HepG2 (cell line): Measurements from ENCODE around the gene FURIN. TPM values are rescaled to one million over a fixed set of nuclear protein-coding genes. Genes with fewer than 3 reads are reported as not detected.

Experiments used
- CAMTA2 ChIP-seq: sonication (generic); formaldehyde crosslinking; IDR thresholded peaks from 2 replicates; pipeline ENCODE4 v1.4.0; 2020; ENCODE audit warnings: mild to moderate bottlenecking, missing genetic modification reagents, borderline replicate concordance
- HCFC1 ChIP-seq: fragments of 150-350 bp; IDR thresholded peaks from 2 replicates; pipeline ENCODE4 v1.6.1; 2014; ENCODE audit warnings: low read depth, low read length
- HNRNPH1 ChIP-seq: fragments of 200-400 bp; formaldehyde crosslinking; optimal IDR thresholded peaks from 2 replicates; pipeline ENCODE3; 2017; ENCODE audit warnings: mild to moderate bottlenecking, low read depth, low read length
- JARID2 ChIP-seq: sonication (generic); formaldehyde crosslinking; IDR thresholded peaks from 2 replicates; pipeline ENCODE4 v1.8.1; 2023; ENCODE audit warnings: missing genetic modification reagents, inconsistent platforms; ENCODE audit not compliant: insufficient replicate concordance
- MBNL3 ChIP-seq: fragments of 250-450 bp; sonication (Bioruptor Pico); conservative IDR thresholded peaks from 2 replicates; pipeline ENCODE4 v1.8.0; 2022; ENCODE audit warnings: mild to moderate bottlenecking, inconsistent platforms
- PITX1 ChIP-seq: sonication (generic); formaldehyde crosslinking; IDR thresholded peaks from 2 replicates; pipeline ENCODE4 v1.5.1; 2020; ENCODE audit warnings: mild to moderate bottlenecking, missing genetic modification reagents
- ZBTB8A ChIP-seq: sonication (generic); formaldehyde crosslinking; IDR thresholded peaks from 2 replicates; pipeline ENCODE4 v1.4.0; 2020; ENCODE audit warnings: mild to moderate bottlenecking, low read depth, missing genetic modification reagents, borderline replicate concordance
- ZNF143 ChIP-seq: sonication (generic); formaldehyde crosslinking; IDR thresholded peaks from 2 replicates; pipeline ENCODE4 v1.4.0; 2020; ENCODE audit warnings: missing genetic modification reagents
- ZNF441 ChIP-seq: sonication (generic); formaldehyde crosslinking; IDR thresholded peaks from 2 replicates; pipeline ENCODE4 v1.7.0; 2021; ENCODE audit warnings: missing genetic modification reagents, borderline replicate concordance
- ZNF484 ChIP-seq: sonication (generic); formaldehyde crosslinking; IDR thresholded peaks from 2 replicates; pipeline ENCODE4 v1.5.1; 2020; ENCODE audit warnings: mild to moderate bottlenecking, low read depth, missing genetic modification reagents, borderline replicate concordance
- ZNF616 ChIP-seq: sonication (generic); formaldehyde crosslinking; IDR thresholded peaks from 2 replicates; pipeline ENCODE4 v1.5.0; 2020; ENCODE audit warnings: low read depth, mild to moderate bottlenecking, missing genetic modification reagents
- ZNF737 ChIP-seq: sonication (generic); formaldehyde crosslinking; IDR thresholded peaks from 2 replicates; pipeline ENCODE4 v1.5.0; 2020; ENCODE audit warnings: missing genetic modification reagents, mild to moderate bottlenecking, borderline replicate concordance
- ZNF83 ChIP-seq: sonication (generic); formaldehyde crosslinking; IDR thresholded peaks from 2 replicates; pipeline ENCODE4 v1.4.0; 2020; ENCODE audit warnings: missing genetic modification reagents, mild to moderate bottlenecking, borderline replicate concordance
- ZNF879 ChIP-seq: sonication (generic); formaldehyde crosslinking; IDR thresholded peaks from 2 replicates; pipeline ENCODE4 v1.8.1; 2023; ENCODE audit warnings: missing genetic modification reagents
- polyA plus RNA-seq, 8 experiments: library from polyadenylated mRNA; depleted of rRNA in 3 of 8; stranded (reverse) in 7 of 8; unstranded in 1 of 8; fragments of >200 nt; fragmentation: Illumina TruSeq in 4 of 8; extraction: Trizol in 4 of 8; gene quantifications; 2 replicates each; pipeline versions ENCODE4 v1.2.1 to v1.2.3, GENCODE V29; 2011 to 2016; ENCODE audit warnings: low read depth in 4 of 8, missing spikeins in 1 of 8, mixed read lengths in 1 of 8; ENCODE audit not compliant: insufficient read depth in 1 of 8
- total RNA-seq, 5 experiments: library from RNA; depleted of rRNA; stranded (reverse); fragments of >200 nt; fragmentation: Illumina TruSeq; extraction: Trizol; gene quantifications; 2 replicates each; pipeline ENCODE4 v1.2.3, GENCODE V29; 2016; ENCODE audit warnings: low read depth in 1 of 5
- TF ChIP-seq, protein P1 (sequence below), 2 experiments: IDR thresholded peaks; 2 replicates each; pipeline ENCODE4 v1.6.1; 2011 to 2012; ENCODE audit warnings: low read length in 2 of 2, borderline replicate concordance in 1 of 2, low read depth in 1 of 2, mild to moderate bottlenecking in 1 of 2, moderate library complexity in 1 of 2
- TF ChIP-seq, protein P2 (sequence below): sonication (generic); formaldehyde crosslinking; IDR thresholded peaks from 2 replicates; pipeline ENCODE4 v1.8.0; 2022; ENCODE audit warnings: mild to moderate bottlenecking, missing genetic modification reagents, moderate library complexity
- TF ChIP-seq, protein P3 (sequence below): sonication (generic); formaldehyde crosslinking; IDR thresholded peaks from 2 replicates; pipeline ENCODE4 v1.4.0; 2020; ENCODE audit warnings: missing genetic modification reagents, borderline replicate concordance
- TF ChIP-seq, protein P4 (sequence below): sonication (generic); formaldehyde crosslinking; IDR thresholded peaks from 2 replicates; pipeline ENCODE4 v1.4.0; 2020; ENCODE audit warnings: missing genetic modification reagents

The FURIN gene
- total and polyA plus RNA-seq, 2 of the 13 experiments (the other 11 are each of a cell fraction or from before 2014, with no cell fraction given): 15.2 to 17.4 TPM

DNA sequence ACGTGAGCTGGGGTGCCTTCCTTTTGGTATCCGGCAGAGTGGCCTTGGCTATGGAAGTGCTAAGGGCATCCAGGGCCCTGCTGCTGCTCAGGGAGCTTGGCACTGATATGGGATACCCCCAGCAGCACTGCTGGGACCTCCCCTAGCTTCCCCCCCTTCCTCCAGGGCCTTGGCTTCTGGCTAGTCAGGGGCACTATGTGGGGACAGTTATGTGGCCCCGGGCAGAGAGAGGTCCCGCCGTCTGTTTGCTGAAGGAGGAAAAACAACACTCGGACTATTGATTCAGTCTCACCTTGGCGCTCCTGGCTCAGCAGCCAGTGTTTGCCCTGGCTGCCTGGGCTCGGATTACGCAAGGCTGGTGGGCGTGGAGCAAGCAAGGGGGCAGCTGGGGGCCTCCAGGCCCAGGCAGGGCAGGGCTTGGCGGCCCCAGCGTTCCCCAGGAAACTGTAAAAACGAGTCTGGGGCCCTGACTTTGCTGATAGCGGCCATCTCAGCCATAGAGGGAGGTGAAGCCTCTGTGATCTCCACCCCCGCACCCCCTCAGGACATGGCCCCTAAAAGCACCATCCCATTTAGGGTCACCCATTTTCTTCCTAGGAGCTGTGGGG lies 5.7 kb downstream of the FURIN start (continued):
- TF ChIP-seq, protein P1, sequence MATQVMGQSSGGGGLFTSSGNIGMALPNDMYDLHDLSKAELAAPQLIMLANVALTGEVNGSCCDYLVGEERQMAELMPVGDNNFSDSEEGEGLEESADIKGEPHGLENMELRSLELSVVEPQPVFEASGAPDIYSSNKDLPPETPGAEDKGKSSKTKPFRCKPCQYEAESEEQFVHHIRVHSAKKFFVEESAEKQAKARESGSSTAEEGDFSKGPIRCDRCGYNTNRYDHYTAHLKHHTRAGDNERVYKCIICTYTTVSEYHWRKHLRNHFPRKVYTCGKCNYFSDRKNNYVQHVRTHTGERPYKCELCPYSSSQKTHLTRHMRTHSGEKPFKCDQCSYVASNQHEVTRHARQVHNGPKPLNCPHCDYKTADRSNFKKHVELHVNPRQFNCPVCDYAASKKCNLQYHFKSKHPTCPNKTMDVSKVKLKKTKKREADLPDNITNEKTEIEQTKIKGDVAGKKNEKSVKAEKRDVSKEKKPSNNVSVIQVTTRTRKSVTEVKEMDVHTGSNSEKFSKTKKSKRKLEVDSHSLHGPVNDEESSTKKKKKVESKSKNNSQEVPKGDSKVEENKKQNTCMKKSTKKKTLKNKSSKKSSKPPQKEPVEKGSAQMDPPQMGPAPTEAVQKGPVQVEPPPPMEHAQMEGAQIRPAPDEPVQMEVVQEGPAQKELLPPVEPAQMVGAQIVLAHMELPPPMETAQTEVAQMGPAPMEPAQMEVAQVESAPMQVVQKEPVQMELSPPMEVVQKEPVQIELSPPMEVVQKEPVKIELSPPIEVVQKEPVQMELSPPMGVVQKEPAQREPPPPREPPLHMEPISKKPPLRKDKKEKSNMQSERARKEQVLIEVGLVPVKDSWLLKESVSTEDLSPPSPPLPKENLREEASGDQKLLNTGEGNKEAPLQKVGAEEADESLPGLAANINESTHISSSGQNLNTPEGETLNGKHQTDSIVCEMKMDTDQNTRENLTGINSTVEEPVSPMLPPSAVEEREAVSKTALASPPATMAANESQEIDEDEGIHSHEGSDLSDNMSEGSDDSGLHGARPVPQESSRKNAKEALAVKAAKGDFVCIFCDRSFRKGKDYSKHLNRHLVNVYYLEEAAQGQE (IDR thresholded peaks at IDR 0.05; ENCODE audit: borderline replicate concordance in 1 of 2, low read depth in 1 of 2, low read length in 2 of 2): peak in 1 of 2 experiments; percentile 82; a peak in 1 of 4 replicates
- TF ChIP-seq MBNL3 (no peak), ZNF441 (CRISPR knock-in tag) (no peak; the same call in 1 of the 2 replicates), JARID2 (CRISPR knock-in tag) (no peak), ZNF484 (CRISPR knock-in tag) (no peak), CAMTA2 (CRISPR knock-in tag) (no peak), ZNF879 (CRISPR knock-in tag) (no peak), HNRNPH1 (peak; percentile 41), ZNF737 (no peak; the same call in 1 of the 2 replicates), HCFC1 (no peak), PITX1 (CRISPR knock-in tag) (peak; percentile 96), ZBTB8A (CRISPR knock-in tag) (peak; percentile 78; the same call in 1 of the 2 replicates), ZNF143 (CRISPR knock-in tag) (peak; percentile 48; the same call in 1 of the 2 replicates), ZNF83 (CRISPR knock-in tag) (no peak), ZNF616 (CRISPR knock-in tag) (no peak)
- TF ChIP-seq, protein P2, sequence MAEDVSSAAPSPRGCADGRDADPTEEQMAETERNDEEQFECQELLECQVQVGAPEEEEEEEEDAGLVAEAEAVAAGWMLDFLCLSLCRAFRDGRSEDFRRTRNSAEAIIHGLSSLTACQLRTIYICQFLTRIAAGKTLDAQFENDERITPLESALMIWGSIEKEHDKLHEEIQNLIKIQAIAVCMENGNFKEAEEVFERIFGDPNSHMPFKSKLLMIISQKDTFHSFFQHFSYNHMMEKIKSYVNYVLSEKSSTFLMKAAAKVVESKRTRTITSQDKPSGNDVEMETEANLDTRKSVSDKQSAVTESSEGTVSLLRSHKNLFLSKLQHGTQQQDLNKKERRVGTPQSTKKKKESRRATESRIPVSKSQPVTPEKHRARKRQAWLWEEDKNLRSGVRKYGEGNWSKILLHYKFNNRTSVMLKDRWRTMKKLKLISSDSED (CRISPR knock-in tag): no peak; the same call in 1 of the 2 replicates
- TF ChIP-seq, protein P3, sequence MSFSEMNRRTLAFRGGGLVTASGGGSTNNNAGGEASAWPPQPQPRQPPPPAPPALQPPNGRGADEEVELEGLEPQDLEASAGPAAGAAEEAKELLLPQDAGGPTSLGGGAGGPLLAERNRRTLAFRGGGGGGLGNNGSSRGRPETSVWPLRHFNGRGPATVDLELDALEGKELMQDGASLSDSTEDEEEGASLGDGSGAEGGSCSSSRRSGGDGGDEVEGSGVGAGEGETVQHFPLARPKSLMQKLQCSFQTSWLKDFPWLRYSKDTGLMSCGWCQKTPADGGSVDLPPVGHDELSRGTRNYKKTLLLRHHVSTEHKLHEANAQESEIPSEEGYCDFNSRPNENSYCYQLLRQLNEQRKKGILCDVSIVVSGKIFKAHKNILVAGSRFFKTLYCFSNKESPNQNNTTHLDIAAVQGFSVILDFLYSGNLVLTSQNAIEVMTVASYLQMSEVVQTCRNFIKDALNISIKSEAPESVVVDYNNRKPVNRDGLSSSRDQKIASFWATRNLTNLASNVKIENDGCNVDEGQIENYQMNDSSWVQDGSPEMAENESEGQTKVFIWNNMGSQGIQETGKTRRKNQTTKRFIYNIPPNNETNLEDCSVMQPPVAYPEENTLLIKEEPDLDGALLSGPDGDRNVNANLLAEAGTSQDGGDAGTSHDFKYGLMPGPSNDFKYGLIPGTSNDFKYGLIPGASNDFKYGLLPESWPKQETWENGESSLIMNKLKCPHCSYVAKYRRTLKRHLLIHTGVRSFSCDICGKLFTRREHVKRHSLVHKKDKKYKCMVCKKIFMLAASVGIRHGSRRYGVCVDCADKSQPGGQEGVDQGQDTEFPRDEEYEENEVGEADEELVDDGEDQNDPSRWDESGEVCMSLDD (CRISPR knock-in tag): peak; percentile 92; the same call in 1 of the 2 replicates
- TF ChIP-seq, protein P4, sequence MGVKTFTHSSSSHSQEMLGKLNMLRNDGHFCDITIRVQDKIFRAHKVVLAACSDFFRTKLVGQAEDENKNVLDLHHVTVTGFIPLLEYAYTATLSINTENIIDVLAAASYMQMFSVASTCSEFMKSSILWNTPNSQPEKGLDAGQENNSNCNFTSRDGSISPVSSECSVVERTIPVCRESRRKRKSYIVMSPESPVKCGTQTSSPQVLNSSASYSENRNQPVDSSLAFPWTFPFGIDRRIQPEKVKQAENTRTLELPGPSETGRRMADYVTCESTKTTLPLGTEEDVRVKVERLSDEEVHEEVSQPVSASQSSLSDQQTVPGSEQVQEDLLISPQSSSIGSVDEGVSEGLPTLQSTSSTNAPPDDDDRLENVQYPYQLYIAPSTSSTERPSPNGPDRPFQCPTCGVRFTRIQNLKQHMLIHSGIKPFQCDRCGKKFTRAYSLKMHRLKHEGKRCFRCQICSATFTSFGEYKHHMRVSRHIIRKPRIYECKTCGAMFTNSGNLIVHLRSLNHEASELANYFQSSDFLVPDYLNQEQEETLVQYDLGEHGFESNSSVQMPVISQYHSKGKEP (CRISPR knock-in tag): peak; percentile 81; the same call in 1 of the 2 replicates
